IPS-18c (cell line): ENCODE data around the gene DCP1B.

Experiments used
- H3K4me3 ChIP-seq: 2 replicates; pipeline ENCODE4 v1.7.0; 2013; ENCODE audit warnings: low read depth, mild to moderate bottlenecking, low read length, moderate library complexity; ENCODE audit not compliant: insufficient read depth
- H3K9me3 ChIP-seq: one replicate; pipeline ENCODE4 v1.6.1; 2013; ENCODE audit warnings: mild to moderate bottlenecking, low read length, moderate library complexity; ENCODE audit not compliant: control insufficient read depth, insufficient read depth

Gene DCP1B

DNA sequence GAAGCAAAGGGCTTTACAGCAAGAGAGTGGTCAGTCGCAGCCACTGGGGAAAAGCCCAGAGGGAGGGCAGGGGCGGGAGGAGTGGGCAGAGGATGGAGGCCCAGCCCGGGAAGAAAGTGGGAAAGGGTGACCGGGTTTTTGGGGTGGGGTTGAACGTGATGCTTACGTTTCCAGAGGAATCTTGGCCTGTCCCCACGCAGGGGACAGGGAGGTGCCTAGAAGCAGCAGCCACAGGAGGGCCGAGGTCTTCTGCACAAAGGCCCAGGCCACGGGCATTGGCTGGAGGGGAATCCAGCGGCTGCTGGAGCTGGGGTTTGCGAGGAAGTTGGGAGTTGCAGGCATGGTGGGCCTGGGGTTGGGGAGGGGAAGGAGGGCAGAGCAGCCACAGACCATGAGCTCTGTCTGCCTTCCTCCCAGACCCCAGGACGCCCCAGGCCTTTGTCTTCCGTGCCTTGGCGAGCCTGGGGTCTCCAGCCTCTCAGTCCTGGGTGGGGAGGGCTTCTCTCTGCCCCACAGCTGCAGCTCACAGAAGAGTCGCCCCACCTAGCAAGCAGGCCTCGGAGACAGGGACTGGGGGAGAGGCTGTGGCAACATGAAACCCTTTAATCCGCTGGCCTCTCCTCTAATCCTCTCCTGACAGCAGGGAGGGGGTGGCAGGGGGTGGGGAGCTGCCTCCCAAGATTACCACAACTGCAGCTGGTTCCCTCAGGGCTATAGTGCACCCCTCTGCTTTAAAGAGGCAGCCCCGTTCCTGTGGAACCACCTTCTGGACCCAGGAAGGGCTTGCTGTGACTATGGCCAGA, 86.0 kb downstream of the DCP1B start, which contains the start of gene CACNA2D4:
CACNA2D4 (minus strand) TSS at position 572 of the 803 bp plus-strand sequence; CDS start at position 393, 179 bp downstream.
- Histone ChIP-seq H3K9me3 (peaks cover 3% of the 10 kb centered on the region), H3K4me3 (no peak within 1 kb of the TSS; the same call in 1 of the 2 replicates)

DNA sequence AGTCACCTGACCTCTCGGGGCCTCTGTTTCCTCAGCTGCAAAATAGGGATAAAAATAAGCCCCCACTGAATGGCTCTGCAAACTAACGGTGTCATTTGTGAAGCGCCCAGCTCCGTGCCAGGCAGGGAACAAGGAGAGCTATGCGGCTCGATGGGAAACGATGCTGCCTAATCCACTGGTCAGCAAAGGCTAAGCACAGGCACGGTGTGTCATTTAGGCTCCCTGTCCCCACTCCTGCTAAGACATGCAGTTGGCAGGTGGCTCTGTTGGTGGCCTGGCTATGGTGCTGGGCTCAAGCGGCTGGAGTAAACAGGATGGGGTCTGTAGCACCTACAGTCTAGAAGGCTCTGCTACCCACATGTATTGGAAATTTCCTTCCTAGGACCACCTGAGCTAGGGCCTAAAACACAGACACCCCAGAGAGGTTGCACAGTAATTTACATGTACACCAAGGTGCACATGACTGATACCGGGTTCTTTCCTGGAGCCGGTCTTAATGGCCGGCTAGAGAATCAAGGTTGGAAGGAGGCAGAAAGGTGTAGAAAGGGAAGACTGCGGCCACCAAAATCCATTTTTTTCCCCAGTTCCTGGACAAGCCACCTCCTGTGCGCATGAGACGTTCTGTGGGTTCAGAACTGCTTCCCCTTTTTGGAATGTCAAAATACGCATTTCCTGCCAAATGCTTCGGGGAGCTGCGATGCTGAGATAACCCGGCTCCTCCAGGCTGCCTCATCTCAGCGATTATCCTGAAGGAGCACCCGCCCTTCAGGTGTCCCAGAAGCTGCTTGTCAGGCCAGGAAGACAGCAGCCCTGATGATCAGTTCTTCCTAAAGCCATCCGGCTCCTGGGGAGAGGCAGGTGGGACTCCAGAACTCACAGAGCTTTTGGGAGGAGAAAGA, 86.8 kb downstream of the DCP1B start:
- Histone ChIP-seq H3K9me3 (no peaks in the 10 kb centered on the region), H3K4me3 (no peak overlapping the region)

DNA sequence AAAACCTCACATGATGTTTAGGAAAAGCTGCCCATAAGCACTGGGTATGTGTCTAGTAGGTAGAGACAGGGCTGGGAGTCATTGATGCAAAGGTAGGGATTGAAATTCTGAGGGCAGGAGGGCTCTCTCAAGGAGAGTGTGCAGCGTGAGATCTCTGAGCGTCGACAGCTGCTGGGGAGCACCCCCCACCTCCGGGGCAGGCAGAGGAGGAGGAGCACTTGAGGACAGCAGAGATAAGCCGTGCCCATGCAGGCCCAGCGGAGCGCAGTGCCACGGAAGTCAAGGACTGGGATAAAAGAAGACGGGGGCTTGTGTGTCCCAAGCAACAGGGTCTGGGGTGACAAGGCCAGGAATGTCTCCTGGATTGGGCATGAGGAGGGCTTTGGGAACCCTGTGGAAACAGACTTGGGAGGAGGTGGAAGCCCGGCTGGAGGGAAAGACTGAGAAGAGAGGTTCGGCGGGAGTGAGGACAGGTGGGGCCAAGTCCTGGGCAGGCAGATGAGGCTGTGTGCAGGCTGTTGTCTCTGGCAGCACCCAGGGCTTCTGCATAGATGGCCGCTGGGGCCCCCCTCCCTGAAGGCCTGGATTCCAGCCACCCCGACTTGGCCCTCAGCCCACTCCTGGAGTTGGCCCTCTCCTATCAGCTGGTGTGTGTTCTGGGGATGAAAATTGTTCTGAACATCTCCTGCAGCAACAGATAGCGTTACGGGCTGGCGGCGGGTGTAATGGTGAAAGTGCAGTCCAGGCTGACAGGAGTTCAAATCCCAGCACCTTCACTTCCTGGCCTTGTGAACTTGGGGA, 87.7 kb downstream of the DCP1B start:
- Histone ChIP-seq H3K9me3 (no peaks in the 10 kb centered on the region), H3K4me3 (no peak overlapping the region)

DNA sequence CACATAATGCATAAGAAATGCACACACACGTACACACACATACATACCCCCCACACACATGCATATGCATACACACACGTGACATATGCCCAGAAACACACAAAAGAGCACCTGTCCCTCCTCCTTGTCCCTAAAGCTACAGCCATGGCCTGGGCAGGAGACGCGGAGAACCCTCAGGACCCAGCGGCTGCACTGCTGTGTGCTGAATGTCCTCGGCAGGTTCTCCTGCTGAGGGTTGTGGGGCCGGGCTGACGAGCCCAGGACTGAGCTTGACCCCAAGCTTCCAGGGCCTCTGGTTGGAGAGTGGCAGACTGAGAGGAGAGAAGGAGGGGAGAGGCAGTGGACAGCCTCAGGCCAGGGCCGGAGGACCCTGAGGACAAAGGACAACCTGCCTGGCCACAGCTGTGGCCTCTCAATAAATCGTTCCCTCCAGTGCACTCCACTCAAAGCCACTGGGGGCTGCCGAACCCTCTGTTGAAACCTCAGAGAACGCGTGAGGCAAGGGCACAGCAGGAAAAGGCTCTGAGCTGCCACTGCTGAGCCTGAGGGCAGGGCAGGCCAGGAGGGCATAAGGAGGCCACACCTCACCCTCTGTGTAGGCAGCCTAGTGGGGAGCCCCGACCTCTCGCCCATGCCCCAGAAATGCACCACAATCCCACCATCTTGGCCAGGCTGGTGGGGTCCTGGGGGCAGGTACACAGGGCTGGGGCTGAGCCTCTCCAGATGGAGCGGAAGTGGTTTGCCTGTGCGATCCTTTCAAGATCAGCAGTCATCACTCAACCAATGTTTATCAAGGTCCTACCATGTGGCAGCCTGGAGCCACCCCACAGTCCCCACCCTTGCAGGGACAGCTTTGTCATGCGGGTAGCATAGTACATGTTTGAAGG, 88.9 kb downstream of the DCP1B start:
- Histone ChIP-seq H3K9me3 (no peaks in the 10 kb centered on the region), H3K4me3 (no peak overlapping the region)

DNA sequence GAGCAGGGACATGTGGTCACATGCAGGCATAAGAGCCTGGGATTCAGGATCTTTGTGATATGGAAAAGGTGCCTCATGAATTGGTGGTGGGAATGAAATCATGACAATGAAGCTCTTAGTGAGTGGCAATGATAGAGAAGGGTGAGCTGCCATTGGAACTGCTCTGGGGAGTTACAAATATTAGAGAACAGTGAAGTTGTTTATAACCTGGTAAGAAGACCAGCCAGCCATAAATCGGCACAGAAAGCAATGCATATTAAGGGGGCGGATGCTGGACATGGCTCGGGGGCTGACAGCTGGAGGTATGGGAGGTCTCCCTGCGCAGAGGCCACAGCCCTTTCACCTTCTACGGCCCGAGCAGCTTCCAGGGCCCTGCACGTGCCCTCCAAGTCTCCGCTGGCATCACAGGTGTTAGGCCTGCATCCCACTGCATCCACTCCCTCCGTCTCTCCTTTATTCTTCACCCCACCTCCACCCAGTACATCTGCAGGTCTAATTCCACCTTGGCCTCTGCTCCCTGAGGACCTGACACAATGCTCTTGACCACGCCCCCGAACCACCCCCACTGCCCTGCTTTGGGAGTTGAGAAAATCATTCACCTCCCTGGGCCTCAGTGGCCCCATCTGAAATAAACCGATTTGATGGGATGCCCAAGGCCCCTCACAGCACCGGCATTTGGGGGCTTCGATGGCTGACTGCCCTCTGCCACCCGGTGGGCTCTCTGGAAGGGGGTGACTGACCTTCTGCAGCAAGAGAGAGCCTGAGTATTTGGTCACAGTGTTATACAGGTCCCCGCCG, 89.9 kb downstream of the DCP1B start:
- no peak overlapping the region for H3K4me3 ChIP-seq
- no peaks in the 10 kb centered on the region for H3K9me3 ChIP-seq

DNA sequence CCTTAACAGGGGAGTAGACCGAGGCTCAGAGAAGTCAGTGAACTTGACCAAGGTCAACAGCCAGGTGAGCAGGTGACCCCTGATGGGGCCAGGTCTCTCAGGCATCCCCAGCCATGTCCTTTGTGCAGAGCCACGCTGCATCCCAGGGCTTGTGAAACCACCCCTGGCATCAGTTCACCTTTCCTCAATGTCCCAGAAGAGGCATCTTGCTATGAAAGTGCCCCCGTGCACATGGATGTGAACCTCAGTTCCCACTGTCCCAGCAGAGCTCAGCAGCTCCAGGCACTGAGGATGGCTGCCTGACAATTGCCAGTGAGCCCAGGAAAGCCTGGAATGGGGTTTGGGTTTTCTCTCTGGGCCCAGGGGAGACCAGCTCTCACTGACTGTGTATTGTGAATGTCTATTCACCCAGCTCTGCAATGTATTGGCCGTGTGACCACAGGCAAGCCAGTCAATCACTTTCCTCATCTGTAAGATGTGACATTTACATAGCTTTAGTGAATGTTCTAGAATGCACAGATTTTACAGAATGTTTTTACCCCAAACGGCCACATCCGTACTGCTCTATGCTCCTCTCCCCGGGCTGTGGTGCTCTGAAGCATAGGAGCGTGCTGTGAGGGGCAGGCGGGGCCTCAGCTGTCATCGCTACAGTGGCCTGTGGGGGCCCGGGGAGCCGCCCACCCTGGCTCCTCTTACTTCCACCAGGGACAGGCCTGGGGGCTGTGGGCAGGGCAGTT, 90.7 kb downstream of the DCP1B start:
- no peaks in the 10 kb centered on the region for H3K9me3 ChIP-seq
- H3K4me3 ChIP-seq: no peak overlapping the region

DNA sequence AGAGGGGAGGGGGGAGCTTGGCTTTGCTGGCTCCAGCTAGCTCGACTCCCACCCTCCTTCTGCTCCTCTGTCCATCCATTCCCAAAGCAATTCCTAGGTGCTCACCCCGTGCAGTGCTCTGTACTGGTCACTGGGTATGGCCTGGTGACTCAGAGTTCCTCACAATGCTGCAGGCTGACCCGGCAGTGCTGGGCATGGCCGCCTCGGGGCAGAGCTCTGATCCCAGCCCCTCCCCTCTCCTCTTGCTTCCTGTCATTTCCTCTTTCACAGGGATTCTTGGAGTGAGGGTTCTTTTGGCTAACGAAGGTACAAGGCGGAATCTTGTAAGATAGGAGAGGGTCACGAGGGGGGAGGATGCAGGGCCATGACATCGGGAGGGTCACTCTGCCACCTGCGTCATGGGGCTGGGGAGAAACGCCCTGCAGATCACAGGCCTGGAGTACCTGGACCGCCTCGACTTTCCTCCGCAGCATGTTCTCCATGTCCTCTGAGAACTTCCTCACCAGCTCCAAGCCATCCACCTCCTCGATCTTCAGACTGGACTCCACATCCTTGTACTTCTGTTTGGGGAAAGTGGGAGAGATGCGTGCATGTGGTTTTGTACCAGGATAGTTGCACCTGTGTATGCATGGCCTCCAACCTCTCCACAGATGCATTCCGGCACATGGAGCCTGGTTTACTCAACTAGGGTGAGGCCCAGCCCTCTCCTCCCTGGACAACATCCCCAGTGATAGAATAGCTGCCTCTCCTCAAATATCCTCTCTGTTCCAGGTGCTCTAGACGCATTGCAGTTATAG, 91.5 kb downstream of the DCP1B start:
- Histone ChIP-seq H3K9me3 (no peaks in the 10 kb centered on the region), H3K4me3 (no peak overlapping the region)

DNA sequence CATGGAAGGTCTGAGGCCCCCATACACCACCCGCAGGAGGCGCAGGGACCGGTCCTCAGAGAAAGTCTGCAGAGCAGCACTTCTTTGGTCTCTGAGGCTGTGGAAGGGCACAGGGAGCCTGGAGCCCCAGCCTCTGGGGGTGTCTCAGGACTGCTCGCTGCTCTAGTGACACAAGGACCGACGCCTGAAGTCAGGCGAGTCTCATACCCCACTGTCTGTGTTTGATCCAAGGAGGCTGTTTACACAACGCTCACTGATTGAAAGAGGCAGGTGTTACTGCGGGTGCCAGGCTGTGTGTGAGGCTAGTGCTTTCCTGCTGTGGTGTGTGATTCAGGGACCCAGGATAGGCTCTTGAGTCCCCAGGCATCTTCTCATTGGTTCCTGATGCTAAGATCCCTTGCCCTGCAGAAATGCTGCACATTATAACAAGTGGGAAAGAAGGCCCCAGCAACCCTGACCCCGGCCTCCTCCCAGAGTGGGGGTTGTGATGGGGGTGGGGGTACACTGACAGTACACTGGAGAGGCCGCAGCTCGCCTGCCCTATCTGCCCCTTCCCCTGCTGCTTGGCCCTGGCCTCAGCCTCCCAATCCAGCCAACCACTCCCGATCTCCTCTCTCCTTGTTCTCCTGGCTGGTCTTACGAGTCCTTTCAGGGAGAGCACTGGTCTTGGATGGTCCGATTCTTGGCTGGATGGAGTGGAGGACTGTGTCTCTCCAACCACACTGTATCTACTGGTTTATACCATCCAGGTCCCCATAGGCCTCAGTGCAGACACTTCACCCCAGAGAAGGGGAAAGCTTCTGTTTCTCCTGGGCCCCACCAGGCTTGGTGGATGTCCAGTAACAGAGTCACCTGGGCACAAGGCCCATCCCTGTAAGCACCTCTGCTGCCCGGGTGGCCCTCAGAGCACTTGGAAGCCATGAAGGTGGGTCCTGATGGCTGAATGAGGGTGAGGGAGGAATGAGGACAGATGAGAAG, 92.4 kb downstream of the DCP1B start:
- H3K9me3 ChIP-seq: no peaks in the 10 kb centered on the region
- H3K4me3 ChIP-seq: no peak overlapping the region

DNA sequence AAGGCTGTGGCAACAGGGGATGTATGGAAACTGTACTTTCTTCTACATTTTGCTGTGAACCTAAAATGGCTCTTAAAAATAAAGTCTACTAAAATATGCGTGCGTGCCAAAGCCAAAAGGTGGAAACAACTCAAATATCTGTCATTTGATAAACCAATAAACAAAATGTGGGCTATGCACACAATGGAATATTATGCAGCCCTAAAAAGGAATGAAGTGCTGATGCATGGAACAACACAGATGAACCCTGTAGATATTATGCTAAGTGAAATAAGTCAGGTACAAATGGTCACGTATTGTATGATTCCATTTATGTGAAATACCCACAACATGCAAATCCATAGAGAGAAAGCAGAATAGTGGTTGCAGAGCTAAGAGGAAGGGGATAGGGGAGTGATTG, 93.8 kb downstream of the DCP1B start:
- H3K4me3 ChIP-seq: no peak overlapping the region
- H3K9me3 ChIP-seq: no peaks in the 10 kb centered on the region

DNA sequence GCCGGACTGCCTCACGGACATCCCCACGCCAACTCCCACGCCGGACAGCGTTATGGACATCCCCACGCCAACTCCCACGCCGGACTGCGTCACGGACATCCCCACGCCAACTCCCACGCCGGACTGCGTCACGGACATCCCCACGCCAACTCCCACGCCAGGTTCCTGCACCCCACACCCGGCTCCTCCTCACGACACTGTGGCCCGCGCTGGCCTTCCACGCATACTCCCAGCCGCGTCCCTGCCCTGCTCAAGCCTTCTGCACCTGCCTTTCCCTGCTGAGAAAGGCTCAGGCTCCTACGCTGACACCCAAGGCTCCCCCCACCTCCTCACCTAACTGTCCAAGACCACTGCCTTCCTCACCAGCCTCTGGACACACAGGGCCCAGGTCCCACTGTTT, 95.5 kb downstream of the DCP1B start:
- H3K4me3 ChIP-seq: no peak overlapping the region
- no peaks in the 10 kb centered on the region for H3K9me3 ChIP-seq

DNA sequence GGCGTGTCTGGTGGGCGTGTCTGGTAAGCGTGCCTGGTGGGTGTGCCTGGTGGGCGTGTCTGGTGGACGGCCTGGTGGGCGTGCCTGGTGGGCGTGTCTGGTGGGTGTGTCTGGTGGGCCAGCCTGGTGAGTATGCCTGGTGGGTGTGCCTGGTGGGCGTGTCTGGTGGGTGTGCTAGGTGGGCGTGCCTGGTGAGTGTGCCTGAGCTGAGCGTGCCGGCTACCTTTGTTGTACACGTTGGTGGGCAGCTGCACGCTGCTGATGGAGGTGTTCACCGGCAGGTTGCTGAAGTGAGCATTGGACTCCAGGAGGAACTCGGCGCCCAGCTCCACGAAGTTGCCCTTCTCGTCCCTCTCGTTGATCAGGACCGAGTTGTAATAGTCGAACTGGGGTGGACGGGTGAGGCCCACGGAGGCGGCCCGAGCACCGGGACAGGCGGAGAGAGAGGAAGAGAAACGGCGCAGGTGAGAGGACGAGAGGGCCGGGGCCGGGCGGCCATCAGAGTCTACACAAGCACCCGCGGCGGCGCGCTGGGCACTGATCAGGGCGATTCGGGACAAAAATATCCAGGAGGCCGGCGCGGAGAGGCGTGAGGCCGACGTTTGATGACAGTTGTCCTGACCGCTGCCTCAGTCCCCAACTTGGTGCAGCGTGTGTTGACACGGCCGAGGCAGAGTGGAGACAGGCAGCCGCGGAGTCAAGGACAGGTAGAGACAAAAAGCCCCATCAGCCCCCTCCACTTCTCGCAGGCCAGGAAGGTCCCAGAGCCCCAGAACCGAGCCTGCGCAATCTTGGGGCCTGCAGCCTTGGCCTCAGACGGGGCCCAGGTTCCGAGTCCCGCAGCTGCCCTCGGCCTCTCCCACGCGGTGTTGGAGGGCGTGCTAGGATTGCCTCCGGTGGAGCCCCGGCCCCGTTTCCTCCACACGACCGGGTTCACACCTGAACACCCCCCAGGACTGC, 96.3 kb downstream of the DCP1B start:
- no peak overlapping the region for H3K4me3 ChIP-seq
- H3K9me3 ChIP-seq: no peaks in the 10 kb centered on the region

DNA sequence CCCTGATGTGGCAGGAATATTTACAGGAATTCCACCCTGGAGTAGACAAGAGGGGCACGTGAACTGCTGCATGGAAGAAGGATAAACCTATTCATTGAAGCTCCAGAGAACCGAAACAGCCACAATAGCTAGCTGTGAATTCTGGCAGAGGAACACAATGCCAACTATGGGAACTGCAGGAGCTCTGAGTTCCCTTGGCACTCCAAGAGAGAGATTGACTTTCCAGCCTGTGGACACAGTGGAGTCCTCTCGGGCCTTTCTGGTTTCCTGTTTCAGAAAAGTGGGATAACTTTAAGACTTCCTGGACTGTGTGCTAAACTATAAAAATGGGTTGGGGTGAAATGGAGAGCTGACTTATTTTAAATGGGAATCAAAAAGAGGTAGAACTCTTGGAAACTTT, 97.7 kb downstream of the DCP1B start:
- Histone ChIP-seq H3K4me3 (no peak overlapping the region), H3K9me3 (no peaks in the 10 kb centered on the region)

DNA sequence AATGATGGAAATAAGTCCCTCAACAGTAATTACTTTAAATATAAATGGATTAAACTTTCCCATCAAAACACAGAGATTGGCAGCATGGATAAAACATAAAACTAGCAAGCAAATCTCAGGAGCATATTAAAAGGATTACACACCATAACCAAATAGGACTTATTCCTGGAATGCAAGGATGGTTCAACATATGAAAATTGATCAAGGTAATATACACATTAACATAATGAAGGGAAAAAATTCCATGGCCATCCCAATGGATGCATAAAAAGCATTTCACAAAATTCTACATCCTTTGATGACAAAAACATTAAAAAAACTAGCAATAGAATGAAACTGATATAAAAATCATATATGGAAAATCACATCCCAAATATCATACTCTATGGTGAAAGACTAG, 99.4 kb downstream of the DCP1B start:
- H3K9me3 ChIP-seq: no peaks in the 10 kb centered on the region

More for the DNA sequence above, 99.4 kb downstream of the DCP1B start:
- no peak overlapping the region for H3K4me3 ChIP-seq
